ENCODE results near the gene UXS1. TPM values are rescaled to one million over a fixed set of nuclear protein-coding genes. Genes with fewer than 3 reads are reported as not detected.

The UXS1 gene
- total and polyA plus RNA-seq, 9 of the 15 experiments (the other 6 are each of a cell fraction or from before 2014, with no cell fraction given), result 5.8 to 25.8 (median 15.0) TPM

GRCh38 chr2:106099691-106100090, 94.4 kb downstream of the UXS1 start:
- no peak overlapping the region for H3K4me3 ChIP-seq
- H3K9ac ChIP-seq (ENCODE audit: insufficient read depth in 1 of 2, low read depth in 2 of 2, low read length in 2 of 2), result no peak overlapping the region
- no peak overlapping the region for H2AFZ ChIP-seq (ENCODE audit: low read depth, low read length)
- no peaks in the 10 kb centered on the region for H3K9me1 ChIP-seq (ENCODE audit: control insufficient read depth, insufficient read depth, low read length)
- in situ Hi-C loops (cut with MboI), result loop anchor here (10.0 kb wide), 1 partner anchor 445 kb away; no protein-coding TSS in a partner anchor
- H4K20me1 ChIP-seq (replicated peaks; ENCODE audit: control insufficient read depth, insufficient read depth, low read length), result 0 out of 2 replicates have a peak, but pooled peaks cover 2% of the 10 kb centered on the region
- no peak overlapping the region for H3K4me2 ChIP-seq (ENCODE audit: insufficient read depth, low read length)
- H3K36me3 ChIP-seq (ENCODE audit: control insufficient read depth, insufficient read depth, low read length), result peaks cover 40% of the 10 kb centered on the region; the same call in 2 of the 3 replicates
- FAIRE-seq (no peak), ATAC-seq (no peak), DNase-seq (ENCODE audit: extremely low read depth in 1 of 4, low spot score in 3 of 4) (no peak)
- no peaks in the 10 kb centered on the region for H3K27me3 ChIP-seq (ENCODE audit: control insufficient read depth in 2 of 2, insufficient read depth in 2 of 2, low read length in 2 of 2)
- ChIA-PET POLR2A (no interaction called here), CTCF (ENCODE audit: low intra/inter-chr PET ratio) (no interaction called here)
- no TSS peak for BruUV-seq (replicated peaks)
- H3K27ac ChIP-seq (ENCODE audit: extremely low read depth, low read depth, low read length), result no peak overlapping the region
- no peaks in the 10 kb centered on the region for H3K79me2 ChIP-seq (ENCODE audit: control insufficient read depth, insufficient read depth, low read length)
- intact Hi-C loops (cut with micrococcal nuclease), result loop anchor here (5.0 kb wide), 2 partner anchors 93 to 488 kb away; partner anchors contain the start of gene UXS1
- H3K9me3 ChIP-seq (replicated peaks; ENCODE audit: control insufficient read depth, insufficient read depth, low read depth, low read length), result no peaks in the 10 kb centered on the region
- WGBS (ENCODE audit: insufficient coverage, low coverage, missing lambda C conversion rate), result 91% methylated on average over 5 of the region's 5 CpGs
- no peaks in the 10 kb centered on the region for H3K4me1 ChIP-seq (replicated peaks in 1 of 2; ENCODE audit: control insufficient read depth in 2 of 2, insufficient read depth in 2 of 2, low read length in 2 of 2)
- TF ChIP-seq TSC22D4 (tag; IDR thresholded peaks at IDR 0.05), result no peak
- no peak for TF ChIP-seq ZNF561 (CRISPR knock-in tag; conservative IDR thresholded peaks at IDR 0.05)
- no peak for TF ChIP-seq HSF4 (CRISPR knock-in tag; IDR thresholded peaks at IDR 0.05; ENCODE audit: borderline replicate concordance)
- TF ChIP-seq NCOA2 (IDR thresholded peaks at IDR 0.05; ENCODE audit: partially characterized antibody in 2 of 2), result no peak
- no peak for TF ChIP-seq MTA3 (IDR thresholded peaks at IDR 0.05; ENCODE audit: borderline replicate concordance)
- no peak for TF ChIP-seq ILF3 (IDR thresholded peaks at IDR 0.05; ENCODE audit: borderline replicate concordance)
- TF ChIP-seq PRMT5 (CRISPR knock-in tag; IDR thresholded peaks at IDR 0.05), result no peak
- no peak for TF ChIP-seq FOXO4 (CRISPR knock-in tag; IDR thresholded peaks at IDR 0.05)
- no peak for TF ChIP-seq BRF2 (IDR thresholded peaks at IDR 0.05; ENCODE audit: borderline replicate concordance, insufficient read depth, insufficient read length)
- TF ChIP-seq RCOR1 (IDR thresholded peaks at IDR 0.05; ENCODE audit: borderline replicate concordance in 1 of 2, low read depth in 2 of 2, low read length in 2 of 2), result no peak
- no peak for TF ChIP-seq POLR2A (conservative IDR thresholded peaks at IDR 0.05)
- TF ChIP-seq ZNF395 (CRISPR knock-in tag; IDR thresholded peaks at IDR 0.05), result no peak
- no peak for TF ChIP-seq ETV5 (CRISPR knock-in tag; IDR thresholded peaks at IDR 0.05; ENCODE audit: low read depth)
- TF ChIP-seq ZFP91 (CRISPR knock-in tag; IDR thresholded peaks at IDR 0.05), result no peak
- no peak for TF ChIP-seq CBX8 (IDR thresholded peaks at IDR 0.05; ENCODE audit: borderline replicate concordance, extremely low read depth, low read depth, low read length, poor library complexity, severe bottlenecking)

All from K562 (cell line).